Measurements from ENCODE around the gene YIPF1.
"Not testable (repeated sequence)": the region's sequence is repeated elsewhere in the genome, so short reads cannot be mapped to it uniquely, and the experiment has no call there.

The YIPF1 gene

DNA sequence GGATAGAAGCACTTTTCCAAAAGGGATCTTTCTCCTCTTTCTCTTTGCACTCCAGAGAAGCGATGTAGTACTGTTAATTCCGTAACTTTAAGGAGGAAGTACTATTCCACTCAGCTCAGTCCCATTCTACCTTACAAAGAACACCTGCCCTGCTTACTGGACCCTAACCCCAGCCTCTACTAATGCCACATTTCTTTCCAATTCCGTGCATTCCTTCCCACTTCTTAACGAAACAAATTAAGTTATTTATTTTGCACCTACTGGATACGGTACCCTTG, 52.0 kb downstream of the YIPF1 start:
- DNase-seq = no peak

DNA sequence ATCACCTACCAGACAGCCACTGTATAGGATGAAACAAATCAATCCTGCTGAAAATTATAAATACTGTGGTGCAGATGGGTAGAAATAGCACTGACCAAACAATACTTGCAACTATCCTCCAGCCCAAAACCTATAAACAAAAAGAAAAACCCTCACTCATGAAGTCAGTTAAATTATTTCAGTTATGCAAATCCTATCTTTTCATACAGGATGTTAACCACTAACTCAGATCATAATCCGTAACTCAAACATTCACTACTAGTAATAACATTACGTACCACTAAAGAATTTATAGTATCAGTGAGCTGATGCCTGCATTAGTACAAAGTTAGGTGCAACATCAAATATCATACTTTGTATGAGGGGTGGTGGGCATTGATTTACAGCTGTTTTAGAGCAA, 54.1 kb downstream of the YIPF1 start:
- no peak for DNase-seq

DNA sequence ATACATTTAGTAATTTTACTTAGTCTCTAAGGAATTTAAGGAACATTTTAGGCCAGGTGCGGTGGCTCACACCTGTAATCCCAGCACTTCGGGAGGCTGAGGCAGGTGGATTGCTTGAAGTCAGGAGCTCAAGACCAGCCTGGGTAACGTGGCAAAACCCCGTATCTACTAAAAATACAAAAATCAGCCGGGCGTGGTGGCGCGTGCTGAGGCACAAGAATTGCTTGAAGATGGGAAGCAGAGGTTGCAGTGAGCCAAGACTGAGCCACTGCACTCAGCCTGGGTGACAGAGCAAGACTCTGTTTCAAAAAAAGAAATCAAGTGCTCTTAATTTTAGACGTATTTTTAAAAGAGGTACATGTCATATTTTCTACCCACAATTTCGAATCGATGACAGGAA, 54.8 kb downstream of the YIPF1 start:
- no peak for DNase-seq

DNA sequence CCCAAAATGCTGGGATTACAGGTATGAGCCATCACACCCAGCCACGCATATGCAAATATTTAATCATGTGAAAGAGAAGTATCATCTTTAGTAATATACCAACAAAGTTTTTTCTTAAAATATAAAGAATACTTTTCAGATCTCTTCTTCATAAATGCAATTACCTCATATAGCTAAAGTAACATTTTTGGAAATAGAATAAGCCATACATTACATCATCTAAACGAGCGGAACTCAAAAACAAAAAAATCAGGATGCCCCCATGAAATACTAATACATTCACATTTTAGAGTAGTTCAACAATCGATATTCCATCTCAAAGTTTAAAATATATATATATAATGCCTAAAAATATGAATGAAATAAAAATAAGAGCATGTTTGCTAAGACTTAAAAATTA, 56.2 kb downstream of the YIPF1 start:
- DNase-seq = no peak

DNA sequence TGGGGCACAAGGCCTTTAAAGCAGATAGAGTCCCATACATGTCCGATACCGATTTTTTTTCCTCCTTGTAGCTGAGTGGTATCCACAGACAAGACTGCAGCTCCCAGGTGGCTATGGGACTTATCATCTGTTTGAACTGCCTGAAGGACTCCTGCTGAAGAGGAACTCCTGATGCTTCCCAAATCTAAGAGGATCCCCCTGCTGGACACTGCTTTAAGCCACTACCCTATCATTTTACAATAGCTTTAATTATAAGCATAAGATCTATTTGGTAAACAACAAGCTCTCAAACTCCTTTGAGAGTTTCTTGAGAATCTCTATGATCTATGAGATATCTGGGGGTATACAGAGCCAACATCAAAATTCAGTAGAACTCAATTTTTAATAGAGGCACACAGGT, 63.2 kb downstream of the YIPF1 start:
- no peak for DNase-seq

DNA sequence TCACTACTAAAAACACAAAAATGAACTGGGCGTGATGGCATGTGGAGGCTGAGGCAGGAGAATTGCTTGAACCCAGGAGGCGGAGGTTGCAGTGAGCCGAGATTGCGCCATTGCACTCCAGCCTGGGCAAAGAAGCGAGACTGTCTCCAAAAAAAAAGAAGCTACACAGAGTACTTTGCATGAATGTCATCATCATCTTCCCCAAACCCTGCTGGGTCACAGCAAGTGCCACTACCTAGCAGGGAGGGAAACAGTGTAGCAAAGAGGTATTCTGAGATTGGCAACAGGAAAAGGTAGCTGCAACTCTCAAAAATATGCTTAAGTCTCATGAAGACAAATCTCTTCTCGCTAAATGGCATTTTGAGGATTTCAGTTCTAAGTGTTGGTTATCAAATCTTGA, 64.3 kb downstream of the YIPF1 start:
- no peak for DNase-seq

DNA sequence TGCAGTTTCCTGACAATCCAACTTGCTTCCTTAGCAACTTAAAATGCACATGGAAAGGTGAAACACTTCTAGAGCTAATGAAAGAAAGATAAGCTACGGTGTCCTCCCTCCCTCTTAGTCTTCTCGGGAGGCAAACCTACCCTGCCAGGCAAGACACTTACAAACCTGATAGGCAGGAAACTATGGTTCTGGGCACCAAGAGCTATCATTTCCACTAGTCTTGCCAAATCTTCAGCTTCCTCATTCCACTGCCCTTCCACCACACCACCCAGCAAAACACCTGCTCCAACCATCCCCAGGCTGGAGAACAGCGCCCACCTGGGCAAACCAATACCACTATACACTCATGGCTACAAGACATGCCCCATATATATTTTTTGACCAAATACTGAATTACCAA, 66.7 kb downstream of the YIPF1 start:
- no peak for DNase-seq

DNA sequence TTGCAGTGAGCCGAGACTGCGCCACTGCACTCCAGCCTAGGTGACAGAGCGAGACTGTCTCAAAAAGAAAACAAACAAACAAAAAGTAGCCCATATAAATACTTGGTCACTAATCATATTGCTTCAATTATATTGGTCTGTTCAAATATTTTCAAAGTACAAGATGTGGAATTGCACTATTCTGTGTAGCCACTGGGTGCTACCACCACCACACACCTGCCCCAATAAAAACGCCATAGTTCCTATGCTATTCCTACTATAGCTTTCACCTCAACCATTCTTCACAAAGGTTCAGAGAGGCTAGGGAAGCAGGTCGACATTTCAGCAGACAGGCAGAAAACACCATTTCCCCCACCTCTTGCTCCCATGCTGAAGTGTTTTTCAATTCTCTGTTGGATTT, 68.2 kb downstream of the YIPF1 start:
- DNase-seq = no peak

DNA sequence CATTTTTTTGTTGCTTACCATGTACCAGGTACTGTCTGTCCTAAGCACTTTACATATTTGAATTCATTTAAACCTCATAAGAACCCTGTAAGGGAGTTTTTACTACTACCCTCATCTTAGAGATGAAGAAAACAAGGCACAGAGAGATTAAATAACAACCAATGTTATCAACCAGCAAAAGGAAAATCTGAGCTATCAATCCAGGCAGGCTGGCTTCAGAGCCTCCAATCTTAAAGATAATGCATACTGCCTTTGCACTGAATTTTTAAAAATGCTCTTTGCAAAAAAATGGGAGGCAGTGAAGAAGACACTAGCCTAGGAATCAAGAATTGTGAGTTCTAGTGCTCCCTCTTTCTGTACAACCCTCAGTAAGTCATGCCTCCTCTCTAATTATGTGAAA, 70.2 kb downstream of the YIPF1 start:
- no peak for DNase-seq

DNA sequence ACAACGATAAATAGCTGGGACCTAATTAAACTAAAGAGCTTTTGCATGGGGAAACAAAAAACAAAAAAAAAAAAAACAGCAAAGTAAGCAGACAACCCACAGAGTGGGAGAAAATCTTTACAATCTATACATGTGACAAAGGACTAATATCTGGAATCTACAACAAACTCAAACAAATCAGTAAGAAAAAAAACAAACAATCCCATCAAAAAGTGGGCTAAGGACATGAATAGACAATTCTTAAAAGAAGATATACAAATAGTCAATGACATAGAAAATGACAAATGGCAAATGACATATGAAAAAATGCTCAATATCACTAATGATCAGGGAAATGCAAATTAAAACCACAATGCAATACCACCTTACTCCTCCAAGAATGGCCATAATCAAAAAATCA, 73.0 kb downstream of the YIPF1 start:
- DNase-seq = not testable (repeated sequence)

DNA sequence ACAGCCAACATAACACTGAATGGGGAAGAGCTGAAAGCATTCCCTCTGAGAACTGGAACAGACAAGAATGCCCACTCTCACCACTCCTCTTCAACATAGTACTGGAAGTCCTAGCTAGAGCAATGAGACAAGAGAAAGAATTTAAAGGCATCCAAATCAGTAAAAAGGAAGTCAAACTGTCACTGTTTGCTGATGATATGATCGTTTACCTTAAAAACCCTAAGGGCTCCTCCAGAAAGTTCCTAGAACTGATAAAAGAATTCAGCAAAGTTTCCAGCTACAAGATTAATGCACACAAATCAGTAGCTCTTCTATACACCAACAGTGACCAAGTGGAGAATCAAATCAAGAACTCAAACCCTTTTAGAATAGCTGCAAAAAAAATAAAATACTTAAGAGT, 74.1 kb downstream of the YIPF1 start:
- not testable (repeated sequence) for DNase-seq

DNA sequence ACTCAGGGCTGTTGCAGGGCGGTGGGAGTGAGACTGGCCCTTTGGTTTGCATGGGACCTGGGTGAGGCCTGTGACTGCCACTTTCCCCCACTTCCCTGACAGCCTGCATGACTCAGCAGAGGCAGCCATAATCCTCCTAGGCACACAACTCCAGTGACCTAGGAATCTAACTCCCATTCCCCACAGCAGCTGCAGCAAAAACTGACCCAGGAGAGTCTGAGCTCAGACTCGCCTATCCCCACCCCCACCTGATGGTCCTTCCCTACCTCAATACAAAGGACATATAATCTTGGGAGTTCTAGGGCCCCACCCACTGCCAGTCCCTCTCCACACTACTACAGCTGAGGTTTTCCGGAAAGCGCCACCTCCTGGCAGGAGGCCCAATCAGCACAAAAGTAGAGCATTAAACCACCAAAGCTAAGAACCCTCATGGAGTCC, 78.2 kb downstream of the YIPF1 start:
- no peak for DNase-seq

DNA sequence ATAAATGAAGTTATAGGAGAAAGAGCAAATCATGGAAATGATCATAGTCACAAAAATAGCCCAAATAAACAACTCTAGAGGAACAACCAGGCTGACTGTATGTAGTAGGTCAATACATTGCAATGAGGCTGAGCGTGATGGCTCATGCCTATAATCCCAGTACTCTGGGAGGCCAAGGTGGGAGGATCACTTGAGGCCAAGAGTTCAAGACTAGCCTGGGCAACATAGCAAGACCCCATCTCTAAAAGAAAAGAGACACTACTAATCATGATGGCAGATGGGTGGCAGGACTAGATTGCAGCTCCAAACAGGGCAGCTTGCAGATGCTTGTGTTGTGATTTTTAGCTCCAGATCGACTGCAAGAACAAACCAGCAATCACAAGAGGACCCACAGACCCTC, 79.1 kb downstream of the YIPF1 start:
- no peak for DNase-seq

DNA sequence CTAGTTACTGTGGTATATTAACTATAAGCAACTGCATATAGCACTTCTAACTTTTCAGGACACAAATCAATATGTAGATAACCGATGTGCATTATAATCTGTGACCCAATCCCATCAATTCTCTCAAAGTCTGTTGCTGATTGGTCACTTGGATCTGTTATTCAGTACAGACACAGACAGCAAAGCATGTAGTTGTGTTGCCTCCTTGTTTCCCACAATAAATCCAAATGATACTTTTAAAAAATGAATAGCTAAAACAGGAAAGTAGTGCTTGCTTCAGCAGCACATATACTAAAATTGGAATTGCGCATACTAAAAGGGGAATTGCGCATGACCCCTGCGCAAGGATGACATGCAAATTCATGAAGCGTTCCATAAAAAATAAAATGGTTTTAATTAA, 79.6 kb downstream of the YIPF1 start:
- DNase-seq = no peak

DNA sequence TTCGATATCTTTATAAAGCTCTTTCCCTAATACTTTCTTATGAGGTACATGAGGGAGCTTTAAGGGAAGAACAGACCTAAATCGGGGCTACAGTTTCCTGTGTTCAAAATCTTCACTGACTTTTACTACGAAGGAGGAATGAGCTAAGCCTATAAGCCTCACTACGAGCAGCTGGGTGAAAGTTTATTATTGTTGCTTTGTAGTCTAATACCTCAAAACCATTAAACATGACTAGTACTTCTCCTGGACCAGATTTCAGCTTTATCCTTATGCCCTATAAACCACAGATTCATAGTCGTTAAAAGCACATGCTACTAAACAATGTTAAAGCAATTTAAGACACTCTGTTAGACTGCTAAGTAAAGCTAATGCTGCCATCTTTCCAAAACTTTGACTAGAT, 81.7 kb downstream of the YIPF1 start:
- DNase-seq = no peak

DNA sequence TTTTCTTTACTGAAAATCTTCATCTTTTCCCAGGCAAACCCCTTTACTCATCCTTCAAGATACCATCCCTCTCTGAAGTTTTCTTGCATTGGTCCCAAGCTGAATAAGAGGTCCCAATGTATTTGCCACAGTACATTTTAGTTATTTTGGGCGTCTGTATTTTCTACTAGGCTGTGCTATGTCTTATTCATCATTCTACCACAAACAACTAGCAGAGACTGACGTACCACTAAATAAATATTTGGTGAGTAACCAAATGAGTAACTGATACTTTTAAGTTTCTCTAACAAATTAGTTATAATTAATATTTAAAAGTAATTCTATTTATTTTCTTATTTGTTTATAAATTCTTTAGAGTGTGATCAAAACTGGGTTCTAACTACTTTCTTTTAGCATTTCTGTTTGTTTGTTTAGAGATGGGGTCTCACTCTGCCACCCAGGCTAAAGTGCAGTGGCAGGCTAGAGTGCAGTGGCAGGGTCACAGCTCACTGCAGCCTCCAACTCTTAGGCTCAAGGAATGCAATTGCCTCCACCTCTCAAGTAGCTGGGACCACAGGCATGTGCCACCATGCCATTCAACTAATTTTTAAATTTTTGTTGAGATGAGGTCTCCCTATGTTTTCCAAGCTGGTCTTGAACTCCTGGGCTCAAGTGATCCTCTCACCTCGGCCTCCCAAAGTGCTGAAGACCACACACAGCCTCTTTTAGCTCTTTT, 84.6 kb downstream of the YIPF1 start:
- no peak for DNase-seq

DNA sequence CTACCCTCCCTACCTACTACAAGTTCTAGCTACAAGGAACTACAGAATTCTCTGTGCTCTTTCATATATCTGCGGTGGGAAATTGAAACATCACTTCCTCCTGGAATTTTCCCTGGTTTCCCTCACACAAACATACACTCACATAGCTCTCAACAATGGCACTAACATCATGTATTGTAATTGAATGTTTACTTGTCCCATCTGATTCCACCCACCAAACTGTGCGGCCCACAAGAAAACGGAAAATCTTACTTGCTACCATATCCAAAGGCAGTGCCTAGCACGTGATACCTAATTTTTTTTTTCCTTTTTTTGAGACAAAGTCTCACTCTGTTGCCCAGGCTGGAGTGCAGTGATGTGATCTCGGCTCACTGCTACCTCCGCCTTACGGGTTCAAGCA, 85.4 kb downstream of the YIPF1 start:
- DNase-seq = no peak

Data from NCI-H2107 (cell line).